Uterus (tissue), 2 donors: Measurements from ENCODE around the gene LAPTM5.

Experiments
- POLR2A ChIP-seq, 2 donors: fragments of 450-650 bp; IDR thresholded peaks; one replicate each; pipeline ENCODE4 v1.6.1; 2016; ENCODE audit warnings: antibody characterized with exemption in 2 of 2, mild to moderate bottlenecking in 1 of 2, moderate library complexity in 1 of 2
- TF ChIP-seq, protein P1 (sequence below), 4 experiments: fragments of 200-600 bp in 2 of 4; fragments of 450-650 bp in 2 of 4; sonication (generic) in 2 of 4; IDR thresholded peaks; one replicate each; pipeline ENCODE4 v1.5.1; 2016 to 2019; ENCODE audit warnings: antibody characterized with exemption in 4 of 4, mild to moderate bottlenecking in 2 of 4, moderate library complexity in 1 of 4

DNA sequence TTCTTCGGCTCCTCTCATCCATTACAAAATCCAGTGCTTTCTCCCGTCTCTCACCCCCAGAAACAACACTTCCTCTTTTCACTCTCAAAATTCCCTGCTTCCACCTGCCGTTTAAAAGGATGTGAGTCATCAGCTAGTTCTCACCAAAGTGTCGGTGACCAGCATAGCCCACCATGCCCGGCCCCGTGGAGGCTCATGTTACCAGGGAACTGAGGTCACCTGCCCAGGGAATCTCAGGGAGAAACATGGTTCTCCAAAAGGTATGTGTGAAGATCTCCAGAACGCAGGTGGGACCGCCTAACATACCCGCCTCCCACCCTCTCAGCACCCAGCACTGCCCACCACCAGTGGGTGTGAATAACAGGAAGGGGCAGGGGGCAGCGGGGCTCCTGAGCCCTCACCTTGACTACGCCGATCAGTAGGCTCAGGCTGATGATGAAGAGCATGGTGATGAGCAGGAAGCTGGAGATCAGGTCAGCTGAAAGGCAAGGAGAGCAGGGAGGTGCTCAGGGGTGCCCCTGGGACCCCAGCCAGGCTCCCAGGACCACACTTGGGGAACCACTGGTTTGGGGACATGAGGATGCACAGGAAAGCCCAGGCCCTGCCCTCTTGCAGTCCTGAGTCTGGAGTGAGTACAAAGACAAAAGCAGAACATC, 16.2 kb downstream of the LAPTM5 start:
- TF ChIP-seq, protein P1, sequence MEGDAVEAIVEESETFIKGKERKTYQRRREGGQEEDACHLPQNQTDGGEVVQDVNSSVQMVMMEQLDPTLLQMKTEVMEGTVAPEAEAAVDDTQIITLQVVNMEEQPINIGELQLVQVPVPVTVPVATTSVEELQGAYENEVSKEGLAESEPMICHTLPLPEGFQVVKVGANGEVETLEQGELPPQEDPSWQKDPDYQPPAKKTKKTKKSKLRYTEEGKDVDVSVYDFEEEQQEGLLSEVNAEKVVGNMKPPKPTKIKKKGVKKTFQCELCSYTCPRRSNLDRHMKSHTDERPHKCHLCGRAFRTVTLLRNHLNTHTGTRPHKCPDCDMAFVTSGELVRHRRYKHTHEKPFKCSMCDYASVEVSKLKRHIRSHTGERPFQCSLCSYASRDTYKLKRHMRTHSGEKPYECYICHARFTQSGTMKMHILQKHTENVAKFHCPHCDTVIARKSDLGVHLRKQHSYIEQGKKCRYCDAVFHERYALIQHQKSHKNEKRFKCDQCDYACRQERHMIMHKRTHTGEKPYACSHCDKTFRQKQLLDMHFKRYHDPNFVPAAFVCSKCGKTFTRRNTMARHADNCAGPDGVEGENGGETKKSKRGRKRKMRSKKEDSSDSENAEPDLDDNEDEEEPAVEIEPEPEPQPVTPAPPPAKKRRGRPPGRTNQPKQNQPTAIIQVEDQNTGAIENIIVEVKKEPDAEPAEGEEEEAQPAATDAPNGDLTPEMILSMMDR (IDR thresholded peaks at IDR 0.05) = no peak
- no peak for TF ChIP-seq POLR2A (IDR thresholded peaks at IDR 0.05)
